ENCODE measurements around the gene SPRTN. TPM values are rescaled to one million over a fixed set of nuclear protein-coding genes. Genes with fewer than 3 reads are reported as not detected.
A peak's percentile ranks its signal among the peaks of the same experiment; 100 is the strongest.
"Not testable (repeated sequence)": the region's sequence is repeated elsewhere in the genome, so short reads cannot be mapped to it uniquely, and the experiment has no call there.

The SPRTN gene
- total RNA-seq, 1 experiment from 2014 or later, result 4.0 TPM

DNA sequence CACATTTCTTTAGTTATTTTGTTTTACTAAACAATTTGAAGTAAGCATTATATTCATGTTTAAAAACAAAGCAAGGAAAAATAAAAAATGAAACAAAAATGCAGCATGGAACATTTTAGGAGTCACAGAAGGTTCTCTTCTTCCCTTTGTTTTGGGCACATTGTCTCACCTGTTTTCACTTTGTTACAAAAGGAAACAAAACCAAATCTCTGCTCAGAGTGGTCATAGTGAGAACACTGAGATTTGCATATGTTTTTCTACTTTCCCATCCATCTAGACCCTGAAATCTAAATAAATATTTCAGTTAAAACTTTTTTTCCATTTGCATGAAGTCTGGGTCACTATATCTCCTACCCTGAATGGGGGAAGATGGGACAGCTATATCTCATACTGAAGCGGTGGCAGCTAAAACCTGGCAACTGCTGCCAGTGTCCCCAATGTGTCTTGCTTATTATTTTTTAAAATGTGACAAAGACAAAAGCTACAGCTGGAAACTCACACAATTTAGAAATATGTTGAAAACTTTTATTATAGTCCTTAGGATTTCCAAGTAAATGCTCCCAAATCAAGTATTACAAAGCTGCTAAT lies 3.9 kb upstream of the SPRTN start:
- in situ Hi-C loops (cut with HindIII; ENCODE audit: low pct_unique_long_range_greater_than_20kb, low sequenced_read_pairs), result no loop called here
- DNase-seq (ENCODE audit: low read depth), result no peak

DNA sequence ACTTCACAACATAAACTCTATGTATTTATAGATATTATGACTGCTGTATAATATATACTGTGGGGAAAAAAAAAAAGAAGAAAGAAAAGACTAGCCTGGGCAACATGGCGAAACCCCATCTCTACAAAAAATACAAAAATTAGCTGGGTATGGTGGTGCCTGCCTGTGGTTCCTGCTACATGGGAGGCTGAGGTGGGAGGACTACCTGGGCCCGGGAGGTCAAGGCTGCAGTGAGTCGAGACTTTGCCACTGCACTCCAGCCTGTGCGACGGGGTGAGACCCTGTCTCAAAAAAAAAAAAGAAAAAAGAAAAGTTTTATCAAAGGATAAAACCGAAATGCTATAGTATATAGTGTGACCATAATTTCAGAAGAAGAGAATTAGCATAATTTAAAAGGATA lies 3.1 kb upstream of the SPRTN start:
- no peak for DNase-seq (ENCODE audit: low read depth)
- in situ Hi-C loops (cut with HindIII; ENCODE audit: low pct_unique_long_range_greater_than_20kb, low sequenced_read_pairs), result no loop called here

DNA sequence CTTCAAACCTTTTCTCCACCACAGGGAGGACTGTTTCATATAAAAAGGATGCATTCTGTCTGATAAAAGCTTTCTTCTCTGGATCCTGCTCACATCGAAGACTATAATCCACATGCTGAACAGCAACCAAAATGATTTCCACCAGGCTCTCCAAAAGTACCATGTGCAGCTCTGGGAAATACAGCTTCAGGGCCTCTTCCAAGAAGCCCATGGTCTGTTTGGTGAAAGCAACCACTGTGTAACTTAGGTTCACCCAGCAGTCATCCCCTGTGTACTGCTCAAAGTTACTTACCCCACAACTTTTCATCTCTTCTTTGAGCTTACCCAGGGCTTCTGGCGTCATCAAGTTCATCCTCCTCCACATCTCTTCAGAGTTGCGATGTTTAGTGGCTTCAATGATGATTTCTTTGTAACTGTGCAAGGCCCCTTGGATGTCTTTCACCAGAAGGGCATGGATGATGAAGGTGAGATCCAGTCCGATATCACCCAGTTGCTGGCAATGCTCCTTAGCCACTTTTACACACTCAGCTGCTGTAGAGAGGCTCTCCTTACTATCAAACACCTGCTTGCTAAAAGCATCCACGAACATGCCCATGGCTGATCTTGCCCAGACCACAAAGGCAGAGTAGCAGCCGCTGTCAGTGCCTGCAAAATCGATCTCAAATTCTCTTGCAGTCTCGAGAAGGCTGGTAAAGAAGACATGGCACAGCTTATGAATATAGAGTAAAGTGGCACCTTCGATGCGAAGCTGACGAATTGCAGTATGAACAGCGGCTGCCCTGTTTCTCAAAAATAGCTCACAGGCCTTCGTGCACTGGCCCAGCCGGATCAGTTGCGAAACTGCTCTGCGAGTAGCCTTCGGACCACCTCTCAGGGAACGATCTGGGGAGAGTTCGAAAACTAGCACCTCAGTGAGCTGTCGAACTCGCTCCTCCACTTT lies 2.2 kb upstream of the SPRTN start:
- DNase-seq (ENCODE audit: low read depth), result no peak
- in situ Hi-C loops (cut with HindIII; ENCODE audit: low pct_unique_long_range_greater_than_20kb, low sequenced_read_pairs), result no loop called here

DNA sequence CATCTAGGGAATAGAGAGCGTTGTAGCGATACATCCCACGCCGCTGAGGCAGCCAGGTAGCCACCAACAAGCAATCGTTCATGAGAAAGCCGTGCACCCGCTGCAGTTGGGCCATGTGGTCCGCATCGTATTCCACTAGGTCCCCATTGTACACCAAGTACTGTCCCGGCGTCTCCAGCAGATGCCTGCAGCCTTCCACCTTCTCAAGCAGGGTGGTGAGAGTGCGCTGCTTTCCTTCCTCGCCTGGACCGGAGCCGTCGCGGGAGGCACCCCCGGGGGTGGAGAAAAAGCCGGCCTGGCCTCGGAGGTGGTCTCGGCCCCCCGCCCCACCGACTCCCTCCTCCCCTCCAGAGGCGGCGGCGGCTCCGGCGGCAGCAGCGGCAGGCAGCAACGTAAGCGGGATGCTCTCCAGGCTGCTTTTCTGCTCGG lies 1.0 kb upstream of the SPRTN start:
- DNase-seq (ENCODE audit: low read depth), result no peak

DNA sequence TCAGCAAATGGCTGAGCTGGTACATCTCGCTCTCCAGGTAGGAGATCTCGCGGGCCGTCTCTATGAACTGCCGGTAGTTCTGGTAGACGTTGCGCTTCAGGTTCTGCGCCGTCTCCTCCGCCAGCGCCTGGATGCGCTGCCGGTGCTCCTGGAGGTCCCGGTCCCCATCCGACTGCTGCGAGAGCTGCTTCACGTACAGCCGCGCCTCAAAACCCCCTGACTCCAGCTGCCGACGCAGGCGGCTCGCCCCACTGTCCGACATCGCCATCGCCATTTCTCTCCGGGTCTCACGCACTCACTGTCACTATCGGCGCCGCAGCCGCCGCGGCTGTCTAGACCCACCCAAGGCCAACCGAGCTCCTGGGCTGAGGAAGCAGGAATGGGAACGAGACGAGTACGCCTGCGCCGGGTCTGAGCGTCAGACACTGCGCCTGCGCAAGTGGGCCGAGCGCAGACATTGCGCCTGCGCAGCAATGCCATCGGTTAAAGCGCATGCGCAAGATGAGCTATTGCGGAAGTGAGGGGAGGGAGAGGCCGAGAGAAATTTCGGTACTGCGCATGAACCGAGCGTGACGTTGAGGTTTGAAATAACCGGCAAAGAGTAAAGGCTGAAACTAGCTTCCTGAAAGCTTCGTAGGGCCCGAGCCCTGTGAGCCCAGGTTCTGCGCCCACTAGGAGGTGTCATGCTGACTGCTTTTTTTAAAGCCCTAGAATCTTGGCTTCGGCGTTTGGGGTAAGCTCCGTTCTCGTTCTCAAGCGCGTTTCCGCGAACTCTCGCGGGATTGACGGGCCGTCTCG lies 422 bp upstream of the SPRTN start, which contains the start of gene EXOC8:
Gene EXOC8 (minus strand): TSS at position 381 of the 798 bp plus-strand sequence. CDS start 107 bp downstream, at position 274.
- peak; percentile 98 for DNase-seq (ENCODE audit: low read depth)
- in situ Hi-C loops (cut with HindIII; ENCODE audit: low pct_unique_long_range_greater_than_20kb, low sequenced_read_pairs), result no loop called here

More for the DNA sequence above, 1.0 kb upstream of the SPRTN start:
- in situ Hi-C loops (cut with HindIII; ENCODE audit: low pct_unique_long_range_greater_than_20kb, low sequenced_read_pairs), result no loop called here

DNA sequence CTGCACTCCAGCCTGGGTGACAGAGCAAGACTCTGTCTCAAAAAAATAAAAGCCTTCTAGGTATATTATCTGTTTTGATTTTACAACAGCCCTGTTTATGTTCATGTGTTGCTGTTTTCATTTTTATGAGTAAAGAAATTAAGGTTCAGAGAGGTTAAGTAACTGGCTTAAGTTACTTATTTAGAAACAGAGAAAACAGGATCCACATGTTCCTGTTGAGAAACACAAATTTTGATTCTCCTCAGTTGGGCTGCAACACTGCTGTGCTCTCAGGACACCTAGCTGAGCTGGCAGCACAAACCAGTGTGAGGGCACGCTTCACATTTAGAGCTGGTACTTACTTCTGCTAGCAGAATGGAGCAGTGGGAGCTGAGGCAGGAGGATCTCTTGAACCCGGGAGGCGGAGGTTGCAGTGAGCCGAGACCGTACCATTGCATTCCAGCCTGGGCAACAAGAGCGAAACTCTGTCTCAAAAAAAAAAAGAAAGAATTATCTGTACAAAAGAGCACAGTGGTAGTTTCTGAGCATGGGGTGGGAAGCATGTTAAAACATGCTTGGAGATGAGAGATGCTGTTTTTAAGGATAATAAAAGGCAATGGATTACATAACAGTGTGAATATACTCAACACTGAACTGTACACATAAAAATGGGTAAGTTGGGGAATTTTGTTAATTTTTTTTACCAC lies 2.4 kb downstream of the SPRTN start:
- in situ Hi-C loops (cut with HindIII; ENCODE audit: low pct_unique_long_range_greater_than_20kb, low sequenced_read_pairs), result no loop called here
- DNase-seq (ENCODE audit: low read depth), result no peak

DNA sequence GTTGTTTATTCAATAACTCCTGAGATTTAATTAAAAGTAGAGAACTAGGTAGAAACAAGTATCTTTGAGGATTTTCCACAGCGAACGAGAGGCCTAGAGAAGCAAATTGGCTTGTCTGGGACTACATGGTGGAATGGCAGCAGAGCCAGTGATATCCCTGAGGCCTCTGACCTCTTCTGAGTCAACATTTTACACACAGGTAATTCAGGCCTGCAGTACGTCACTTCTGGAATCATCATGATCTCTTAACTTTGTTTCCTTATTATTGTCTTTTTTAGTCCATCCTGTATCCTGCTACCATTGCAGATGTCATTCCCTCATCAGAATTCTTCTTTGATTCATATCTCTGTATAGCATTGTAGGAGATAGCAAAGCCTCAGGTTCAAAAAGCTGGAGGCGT lies 9.9 kb downstream of the SPRTN start:
- DNase-seq (ENCODE audit: low read depth), result no peak
- in situ Hi-C loops (cut with HindIII; ENCODE audit: low pct_unique_long_range_greater_than_20kb, low sequenced_read_pairs), result no loop called here

DNA sequence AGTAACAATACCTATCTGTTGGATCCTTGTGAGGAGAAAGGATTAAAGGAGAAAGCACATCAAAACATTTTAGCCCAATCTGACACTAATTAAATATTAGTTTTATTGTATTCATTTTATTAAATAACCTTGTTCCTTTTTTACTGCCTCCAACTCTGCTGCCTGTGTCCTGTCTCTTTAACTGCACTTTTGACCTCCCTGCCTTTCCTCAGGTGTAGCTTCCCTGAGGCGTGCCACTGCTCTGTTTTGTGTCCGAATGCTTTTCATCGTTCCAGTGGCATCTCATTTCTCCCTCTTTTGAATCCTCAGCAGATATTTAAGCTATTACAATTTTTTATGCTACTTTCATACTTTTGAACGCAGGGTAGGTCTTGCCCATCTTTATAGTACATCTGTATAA lies 10.3 kb downstream of the SPRTN start:
- in situ Hi-C loops (cut with HindIII; ENCODE audit: low pct_unique_long_range_greater_than_20kb, low sequenced_read_pairs), result no loop called here
- DNase-seq (ENCODE audit: low read depth), result no peak

DNA sequence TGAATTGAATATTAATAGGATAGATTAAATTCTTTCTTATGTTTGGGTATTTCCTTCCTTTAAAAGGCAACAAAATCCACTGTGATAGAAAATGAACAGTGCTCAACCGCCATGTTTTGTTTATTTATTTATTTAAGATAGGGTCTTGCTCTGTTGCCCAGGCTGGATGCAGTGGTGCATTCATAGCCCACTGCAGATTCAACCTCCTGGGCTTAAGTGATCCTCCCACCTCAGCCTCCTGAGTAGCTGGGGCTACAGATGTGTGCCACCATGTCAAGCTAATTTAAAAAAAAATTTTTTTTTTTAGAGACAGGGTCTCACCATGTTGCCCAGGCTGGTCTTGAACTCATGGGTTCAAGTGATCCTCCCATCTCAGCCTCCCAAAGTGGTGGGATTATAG lies 10.8 kb downstream of the SPRTN start:
- in situ Hi-C loops (cut with HindIII; ENCODE audit: low pct_unique_long_range_greater_than_20kb, low sequenced_read_pairs); DNase-seq (ENCODE audit: low read depth): not testable (repeated sequence)

DNA sequence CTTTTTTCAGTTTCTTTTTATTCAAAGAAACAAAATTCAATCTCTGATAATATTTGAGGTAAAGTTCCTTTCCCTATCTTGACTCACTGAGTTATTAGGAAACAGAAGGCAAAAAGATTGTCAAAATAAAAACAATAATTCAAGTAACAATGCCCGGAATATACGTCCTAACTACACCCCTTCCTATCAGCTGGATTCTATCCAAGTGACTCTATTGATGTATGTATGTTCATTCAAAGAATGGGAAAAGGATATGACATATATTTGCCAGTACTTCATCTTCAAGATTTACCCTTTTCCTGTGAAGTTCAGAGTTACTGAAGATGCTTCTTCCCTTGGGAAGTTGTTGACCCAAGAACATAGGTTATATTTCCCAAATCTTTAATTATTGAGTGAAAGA lies 13.7 kb downstream of the SPRTN start:
- DNase-seq (ENCODE audit: low read depth), result no peak
- in situ Hi-C loops (cut with HindIII; ENCODE audit: low pct_unique_long_range_greater_than_20kb, low sequenced_read_pairs), result no loop called here

DNA sequence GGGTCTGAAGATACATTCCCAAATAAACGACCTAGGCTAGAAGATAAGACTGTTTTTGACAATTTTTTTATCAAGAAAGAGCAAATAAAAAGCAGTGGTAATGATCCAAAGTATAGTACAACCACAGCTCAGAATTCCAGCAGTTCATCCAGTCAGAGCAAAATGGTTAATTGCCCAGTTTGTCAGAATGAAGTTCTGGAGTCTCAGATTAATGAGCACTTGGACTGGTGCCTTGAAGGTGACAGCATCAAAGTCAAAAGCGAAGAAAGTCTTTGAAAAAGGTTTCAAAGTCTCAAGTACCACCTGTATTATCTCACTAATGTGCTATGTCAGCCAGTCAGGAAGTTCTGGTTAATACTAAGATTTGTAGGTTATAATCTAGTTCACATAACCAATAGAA lies 15.0 kb downstream of the SPRTN start:
- in situ Hi-C loops (cut with HindIII; ENCODE audit: low pct_unique_long_range_greater_than_20kb, low sequenced_read_pairs), result no loop called here
- DNase-seq (ENCODE audit: low read depth), result no peak

DNA sequence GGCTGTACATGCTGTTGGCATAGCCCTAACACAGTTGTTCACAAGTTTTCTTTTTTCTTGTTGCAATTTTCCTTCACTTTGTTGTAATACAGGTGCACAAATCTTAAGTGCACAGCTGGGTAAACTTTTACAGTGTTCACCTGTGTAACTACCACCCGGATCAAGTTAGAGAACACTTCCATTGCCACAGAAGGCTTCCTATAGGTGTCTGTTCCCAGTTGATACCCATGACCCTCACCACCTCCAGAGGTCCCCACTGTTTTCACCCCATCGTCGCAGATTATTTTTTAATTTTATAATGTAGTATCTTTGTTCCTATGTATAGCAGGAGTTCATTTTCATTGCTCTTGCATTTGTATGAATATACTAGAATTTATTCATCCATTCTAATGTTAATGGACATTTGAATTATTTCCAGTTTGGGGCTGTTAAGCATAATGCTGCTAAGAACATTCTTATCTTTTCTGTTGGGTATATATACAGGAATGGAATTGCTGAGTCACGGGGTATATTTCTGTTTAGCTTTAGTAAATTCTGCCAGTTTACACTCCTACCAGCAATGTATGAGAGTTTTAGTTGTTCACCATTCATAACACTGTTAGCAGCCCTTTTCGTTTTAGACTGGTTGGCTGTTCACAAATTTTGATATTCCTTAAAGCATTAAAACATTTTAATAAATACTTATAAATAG lies 16.4 kb downstream of the SPRTN start:
- in situ Hi-C loops (cut with HindIII; ENCODE audit: low pct_unique_long_range_greater_than_20kb, low sequenced_read_pairs), result no loop called here
- no peak for DNase-seq (ENCODE audit: low read depth)

DNA sequence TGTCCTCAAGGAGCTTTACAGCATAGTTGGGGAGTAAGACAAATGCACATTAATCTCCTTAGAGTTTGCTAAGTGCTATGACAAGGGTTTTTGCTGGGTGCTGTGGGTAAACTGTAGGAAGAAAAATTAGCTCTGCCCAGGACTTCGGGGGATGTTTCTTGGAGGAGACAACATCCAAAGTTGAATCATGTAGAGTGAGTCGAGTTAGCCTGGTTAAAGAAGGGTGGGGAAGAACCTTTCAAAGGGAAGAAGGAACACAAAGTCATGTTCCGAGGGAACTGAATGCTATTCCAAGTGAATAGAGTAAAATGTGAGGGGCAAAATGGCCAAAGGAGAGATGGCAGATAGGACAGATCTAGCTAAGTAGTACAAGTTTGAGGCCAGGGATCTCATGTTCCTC lies 17.1 kb downstream of the SPRTN start:
- no peak for DNase-seq (ENCODE audit: low read depth)
- in situ Hi-C loops (cut with HindIII; ENCODE audit: low pct_unique_long_range_greater_than_20kb, low sequenced_read_pairs), result no loop called here

DNA sequence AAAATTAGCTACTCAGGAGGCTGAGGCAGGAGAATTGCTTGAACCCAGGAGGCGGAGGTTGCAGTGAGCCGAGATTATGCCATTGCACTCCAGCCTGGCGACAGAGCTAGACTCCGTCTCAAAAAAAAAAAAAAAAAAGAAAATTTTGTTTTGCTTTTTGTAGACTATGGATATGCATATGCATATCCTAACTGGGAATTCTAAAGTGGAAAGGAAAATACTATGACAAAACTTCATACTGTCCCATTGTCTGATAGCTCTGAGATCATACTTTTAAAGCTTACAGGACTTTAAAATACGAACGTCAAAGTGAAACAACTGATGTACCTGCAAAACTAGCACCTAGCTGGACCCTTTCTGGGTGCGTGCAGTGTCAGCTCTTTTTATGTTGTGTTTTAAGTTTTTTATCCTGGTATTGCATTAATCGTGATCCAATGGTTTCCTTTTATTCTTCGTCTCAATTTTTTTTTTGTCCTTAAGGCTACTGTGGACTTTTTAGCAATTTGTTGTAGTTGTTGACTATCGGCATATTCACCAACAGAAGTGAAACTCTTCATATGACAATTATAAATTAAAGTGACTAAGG lies 19.2 kb downstream of the SPRTN start:
- DNase-seq (ENCODE audit: low read depth), result no peak
- in situ Hi-C loops (cut with HindIII; ENCODE audit: low pct_unique_long_range_greater_than_20kb, low sequenced_read_pairs), result no loop called here

DNA sequence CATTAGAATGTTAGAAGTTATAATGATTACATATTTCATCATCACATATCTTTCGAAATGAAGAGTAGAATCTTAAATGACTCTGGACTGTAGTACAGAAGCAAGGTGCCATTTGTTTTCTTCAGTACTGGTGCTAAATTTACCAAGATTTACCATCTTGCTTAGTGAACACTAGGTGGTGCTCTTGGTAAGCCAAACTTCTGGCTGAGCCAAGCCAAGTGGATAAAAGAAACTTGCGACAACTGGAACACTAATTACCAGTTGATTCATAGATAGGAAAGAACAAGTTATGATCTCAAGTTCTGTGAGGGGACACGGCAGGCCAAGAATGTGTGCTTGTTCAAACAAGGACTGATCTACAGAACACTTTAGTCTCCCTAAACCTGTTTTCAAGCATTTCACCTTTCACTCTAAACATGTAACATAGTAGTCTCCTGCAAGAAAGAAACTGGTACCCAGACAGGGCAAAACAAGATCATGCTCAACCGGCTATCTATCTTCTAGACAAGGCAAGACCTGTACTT lies 19.8 kb downstream of the SPRTN start:
- in situ Hi-C loops (cut with HindIII; ENCODE audit: low pct_unique_long_range_greater_than_20kb, low sequenced_read_pairs), result no loop called here

DNA sequence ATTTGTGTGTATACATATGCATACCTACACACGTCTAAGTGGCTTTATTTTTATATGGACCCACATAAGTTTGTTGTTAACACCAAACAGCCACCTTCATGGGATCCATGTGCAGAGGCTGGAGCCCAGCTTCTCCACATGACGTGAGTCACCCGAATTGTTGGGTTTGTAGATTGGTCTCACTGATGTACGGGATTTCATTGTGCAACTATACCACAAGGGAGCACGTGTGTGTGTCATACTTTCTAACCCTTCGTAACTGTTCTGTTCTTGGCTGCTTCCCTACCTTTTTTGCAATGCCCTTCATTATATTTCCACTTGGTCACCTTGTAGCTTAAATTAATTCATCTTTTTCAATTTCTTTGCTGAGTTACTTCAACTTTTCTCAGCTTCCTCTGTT lies 21.0 kb downstream of the SPRTN start:
- DNase-seq (ENCODE audit: low read depth), result no peak
- in situ Hi-C loops (cut with HindIII; ENCODE audit: low pct_unique_long_range_greater_than_20kb, low sequenced_read_pairs), result no loop called here

More for the DNA sequence above, 19.8 kb downstream of the SPRTN start:
- peak; percentile 64 for DNase-seq (ENCODE audit: low read depth)

DNA sequence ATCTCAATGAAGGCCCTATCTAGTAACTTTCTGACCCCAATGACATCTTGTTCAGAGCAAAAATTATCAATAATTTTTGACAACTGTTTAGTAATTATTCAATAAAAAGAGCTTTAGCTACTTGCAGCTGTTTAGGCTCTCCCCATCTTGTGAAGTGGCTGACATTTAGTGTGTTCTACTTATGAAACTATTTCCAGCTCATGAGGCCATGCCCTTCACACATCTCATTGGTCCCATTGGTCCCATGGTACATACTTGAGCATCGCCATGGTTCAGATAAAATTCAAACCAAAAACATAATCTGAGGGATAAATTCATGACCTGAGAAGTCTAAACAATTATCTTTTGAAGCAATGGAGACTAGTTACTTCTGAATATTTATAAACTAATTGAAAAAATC lies 24.2 kb downstream of the SPRTN start:
- no peak for DNase-seq (ENCODE audit: low read depth)
- in situ Hi-C loops (cut with HindIII; ENCODE audit: low pct_unique_long_range_greater_than_20kb, low sequenced_read_pairs), result no loop called here
